Renal pelvis (tissue), 4 donors: ENCODE measurements around the gene GABARAPL1. TPM values are rescaled to one million over a fixed set of nuclear protein-coding genes. Genes with fewer than 3 reads are reported as not detected.
"Not testable (repeated sequence)": the region's sequence is repeated elsewhere in the genome, so short reads cannot be mapped to it uniquely, and the experiment has no call there.

Experiments used
- DNase-seq: peaks from one replicate; pipeline ENCODE4 v3.0.0-alpha.2; 2013
- polyA plus RNA-seq, 3 donors: library from polyadenylated mRNA; unstranded; fragments of 120-200 nt; gene quantifications; one replicate each; pipeline ENCODE4 v1.2.1, GENCODE V29; 2013; ENCODE audit not compliant: insufficient read length in 3 of 3

Gene GABARAPL1
- polyA plus RNA-seq, 3 donors = 60.9 to 80.7 (median 72.0) TPM

GRCh38 chr12:10223208-10223607, 10.5 kb downstream of the GABARAPL1 start:
- DNase-seq = no peak

GRCh38 chr12:10225426-10225825, 12.7 kb downstream of the GABARAPL1 start:
- not testable (repeated sequence) for DNase-seq

GRCh38 chr12:10226086-10226485, 13.4 kb downstream of the GABARAPL1 start:
- no peak for DNase-seq

GRCh38 chr12:10226731-10227130, 14.1 kb downstream of the GABARAPL1 start:
- DNase-seq = no peak

- no peak for DNase-seq
Measured at GRCh38 chr12:10227648-10228047, 15.0 kb downstream of the GABARAPL1 start.

- DNase-seq = no peak
Measured at GRCh38 chr12:10234562-10234961, 21.9 kb downstream of the GABARAPL1 start.

- no peak for DNase-seq
Measured at GRCh38 chr12:10235761-10236631, 23.3 kb downstream of the GABARAPL1 start.

- DNase-seq = no peak
Measured at GRCh38 chr12:10236720-10237119, 24.0 kb downstream of the GABARAPL1 start.

- no peak for DNase-seq
Measured at GRCh38 chr12:10238526-10238925, 25.8 kb downstream of the GABARAPL1 start.

- DNase-seq = no peak
Measured at GRCh38 chr12:10241290-10241689, 28.6 kb downstream of the GABARAPL1 start.

GRCh38 chr12:10241727-10242126, 29.1 kb downstream of the GABARAPL1 start:
- DNase-seq = no peak

- no peak for DNase-seq
Measured at GRCh38 chr12:10242539-10242938, 29.9 kb downstream of the GABARAPL1 start.

GRCh38 chr12:10243818-10244520, 31.3 kb downstream of the GABARAPL1 start:
- DNase-seq = no peak

- no peak for DNase-seq
Measured at GRCh38 chr12:10247436-10248058, 34.9 kb downstream of the GABARAPL1 start.

GRCh38 chr12:10249690-10250455, 37.2 kb downstream of the GABARAPL1 start:
- no peak for DNase-seq

- no peak for DNase-seq
Measured at GRCh38 chr12:10251669-10252068, 39.0 kb downstream of the GABARAPL1 start.

- DNase-seq = no peak
Measured at GRCh38 chr12:10252201-10252600, 39.5 kb downstream of the GABARAPL1 start.

GRCh38 chr12:10256064-10256463, 43.4 kb downstream of the GABARAPL1 start:
- DNase-seq = no peak

GRCh38 chr12:10260927-10261326, 48.2 kb downstream of the GABARAPL1 start:
- DNase-seq = no peak

- no peak for DNase-seq
Measured at GRCh38 chr12:10268037-10268436, 55.4 kb downstream of the GABARAPL1 start.

GRCh38 chr12:10272467-10272866, 59.8 kb downstream of the GABARAPL1 start:
- DNase-seq = no peak
